Neuronal stem cell (in vitro differentiated cells): ENCODE results near the gene PEX16.
A peak's percentile ranks its signal among the peaks of the same experiment; 100 is the strongest.
"Not testable (repeated sequence)": the region's sequence is repeated elsewhere in the genome, so short reads cannot be mapped to it uniquely, and the experiment has no call there.

Source experiments
- DNase-seq: peaks from one replicate; pipeline ENCODE4 v3.0.0-alpha.2; 2013; ENCODE audit warnings: low spot score
- H2AFZ ChIP-seq: one replicate; pipeline ENCODE4 v1.6.1; 2013; ENCODE audit warnings: mild to moderate bottlenecking, low read length, inconsistent platforms
- H2AK5ac ChIP-seq: 2 replicates; pipeline ENCODE4 v1.6.1; 2013; ENCODE audit warnings: low read depth, mild to moderate bottlenecking, inconsistent platforms, low read length, moderate library complexity, mixed read lengths
- H2BK120ac ChIP-seq: 2 replicates; pipeline ENCODE4 v1.6.1; 2013; ENCODE audit warnings: low read depth, mild to moderate bottlenecking, inconsistent platforms, low read length, moderate library complexity, mixed read lengths
- H2BK12ac ChIP-seq: one replicate; pipeline ENCODE4 v1.6.1; 2013; ENCODE audit warnings: low read length, inconsistent platforms
- H2BK15ac ChIP-seq: 2 replicates; pipeline ENCODE4 v1.6.1; 2013; ENCODE audit warnings: mild to moderate bottlenecking, low read length, inconsistent platforms, mixed read lengths
- H2BK5ac ChIP-seq: one replicate; pipeline ENCODE4 v1.6.1; 2013; ENCODE audit warnings: inconsistent platforms, mild to moderate bottlenecking, low read length, moderate library complexity
- H3K14ac ChIP-seq: one replicate; pipeline ENCODE4 v1.6.1; 2013; ENCODE audit warnings: low read length, inconsistent platforms
- H3K18ac ChIP-seq: 2 replicates; pipeline ENCODE4 v1.6.1; 2013; ENCODE audit warnings: low read length, inconsistent platforms
- H3K23ac ChIP-seq: 2 replicates; pipeline ENCODE4 v1.6.1; 2013; ENCODE audit warnings: low read depth, mild to moderate bottlenecking, mixed read lengths, low read length, inconsistent platforms; ENCODE audit not compliant: poor library complexity
- H3K27ac ChIP-seq: replicated peaks from 3 replicates; pipeline ENCODE4 v1.5.1; 2013; ENCODE audit warnings: low read length, inconsistent platforms
- H3K27me3 ChIP-seq, 3 experiments: 2 replicates each; pipeline ENCODE4 v1.6.1; 2013; ENCODE audit warnings: low read length in 3 of 3, mild to moderate bottlenecking in 2 of 3, inconsistent platforms in 1 of 3, low read depth in 1 of 3, mixed read lengths in 1 of 3, moderate library complexity in 1 of 3; ENCODE audit not compliant: control insufficient read depth in 3 of 3, insufficient read depth in 3 of 3
- H3K36me3 ChIP-seq, 2 donors: replicated peaks in 1 of 2; 2 replicates each; pipeline ENCODE4 v1.6.1; 2013; ENCODE audit warnings: low read length in 2 of 2; ENCODE audit not compliant: control insufficient read depth in 2 of 2, insufficient read depth in 2 of 2
- H3K4ac ChIP-seq: 2 replicates; pipeline ENCODE4 v1.6.1; 2013; ENCODE audit warnings: inconsistent platforms, mild to moderate bottlenecking, low read length, moderate library complexity
- H3K4me1 ChIP-seq, 2 donors: 1 replicate in 1 of 2; 2 replicates in 1 of 2; pipeline ENCODE4 v1.6.1; 2013; ENCODE audit warnings: low read length in 2 of 2, low read depth in 1 of 2; ENCODE audit not compliant: control insufficient read depth in 2 of 2, insufficient read depth in 1 of 2
- H3K4me2 ChIP-seq: one replicate; pipeline ENCODE4 v1.6.1; 2013; ENCODE audit warnings: mild to moderate bottlenecking, low read length, inconsistent platforms; ENCODE audit not compliant: insufficient read depth, poor library complexity, severe bottlenecking
- H3K4me3 ChIP-seq, 2 donors: 2 replicates each; pipeline ENCODE4 v1.5.1; 2013; ENCODE audit warnings: low read length in 2 of 2, mild to moderate bottlenecking in 2 of 2, inconsistent platforms in 1 of 2, moderate library complexity in 1 of 2
- H3K79me1 ChIP-seq: one replicate; pipeline ENCODE4 v1.6.1; 2013; ENCODE audit warnings: low read depth, mild to moderate bottlenecking, inconsistent platforms, low read length, moderate library complexity
- H3K9ac ChIP-seq: one replicate; pipeline ENCODE4 v1.6.1; 2013; ENCODE audit warnings: mild to moderate bottlenecking, low read depth, low read length, inconsistent platforms; ENCODE audit not compliant: poor library complexity
- H3K9me3 ChIP-seq, 2 donors: replicated peaks in 1 of 2; 2 replicates each; pipeline versions ENCODE3 to v1.6.1; 2013; ENCODE audit warnings: low read length in 2 of 2, mild to moderate bottlenecking in 2 of 2, inconsistent platforms in 1 of 2, low read depth in 1 of 2, mixed read lengths in 1 of 2, moderate library complexity in 1 of 2; ENCODE audit not compliant: control insufficient read depth in 2 of 2, insufficient read depth in 1 of 2
- H4K8ac ChIP-seq: one replicate; pipeline ENCODE4 v1.6.1; 2013; ENCODE audit warnings: low read depth, mild to moderate bottlenecking, inconsistent platforms, low read length, moderate library complexity
- H4K91ac ChIP-seq: one replicate; pipeline ENCODE4 v1.6.1; 2013; ENCODE audit warnings: low read length, low read depth, mild to moderate bottlenecking, inconsistent platforms; ENCODE audit not compliant: poor library complexity
- WGBS, 2 donors: extraction: QIAGEN DNeasy Blood & Tissue Kit; methylation state at CpG; one replicate each; pipeline ENCODE4 v1.1.7; 2013; ENCODE audit warnings: missing lambda C conversion rate in 2 of 2, mixed read lengths in 1 of 2; ENCODE audit not compliant: insufficient read length in 2 of 2, insufficient replicate concordance in 1 of 2; ENCODE audit errors: extremely low coverage in 2 of 2; 5-methylcytosine and 5-hydroxymethylcytosine counted together

The PEX16 gene

GRCh38 chr11:45900916-45901617, 16.6 kb downstream of the PEX16 start:
- peak overlapping the region; percentile 57 for H3K23ac ChIP-seq
- H3K4me3 ChIP-seq = peak overlapping the region; percentile 79 to 84
- H2BK12ac ChIP-seq = no peak overlapping the region
- H3K18ac ChIP-seq = peak overlapping the region; percentile 4
- peak overlapping the region; percentile 87 for H3K4me2 ChIP-seq
- peaks cover 3% of the 10 kb centered on the region for H3K79me1 ChIP-seq
- H3K4ac ChIP-seq = no peak overlapping the region
- peak overlapping the region; percentile 54 for H3K9ac ChIP-seq
- no peak overlapping the region for H4K91ac ChIP-seq
- no peak for DNase-seq
- no peak overlapping the region for H3K14ac ChIP-seq
- H2BK15ac ChIP-seq = peak overlapping the region; percentile 61
- H2BK5ac ChIP-seq = no peak overlapping the region
- H3K27me3 ChIP-seq = peaks cover 0 to 7% (median 0%) of the 10 kb centered on the region in 3 experiments
- no peak overlapping the region for H4K8ac ChIP-seq
- peak overlapping the region; percentile 93 for H2AFZ ChIP-seq
- no peaks in the 10 kb centered on the region for H3K9me3 ChIP-seq
- peak overlapping the region; percentile 9 for H2AK5ac ChIP-seq
- H3K36me3 ChIP-seq = peaks cover 15 to 32% of the 10 kb centered on the region in 2 donors
- no CpG with 5 or more reads among the region's 8 CpGs for WGBS, 2 donors
- H3K27ac ChIP-seq = no peak overlapping the region
- no peak overlapping the region for H2BK120ac ChIP-seq
- H3K4me1 ChIP-seq = peaks cover 25 to 41% of the 10 kb centered on the region in 2 donors

DNA sequence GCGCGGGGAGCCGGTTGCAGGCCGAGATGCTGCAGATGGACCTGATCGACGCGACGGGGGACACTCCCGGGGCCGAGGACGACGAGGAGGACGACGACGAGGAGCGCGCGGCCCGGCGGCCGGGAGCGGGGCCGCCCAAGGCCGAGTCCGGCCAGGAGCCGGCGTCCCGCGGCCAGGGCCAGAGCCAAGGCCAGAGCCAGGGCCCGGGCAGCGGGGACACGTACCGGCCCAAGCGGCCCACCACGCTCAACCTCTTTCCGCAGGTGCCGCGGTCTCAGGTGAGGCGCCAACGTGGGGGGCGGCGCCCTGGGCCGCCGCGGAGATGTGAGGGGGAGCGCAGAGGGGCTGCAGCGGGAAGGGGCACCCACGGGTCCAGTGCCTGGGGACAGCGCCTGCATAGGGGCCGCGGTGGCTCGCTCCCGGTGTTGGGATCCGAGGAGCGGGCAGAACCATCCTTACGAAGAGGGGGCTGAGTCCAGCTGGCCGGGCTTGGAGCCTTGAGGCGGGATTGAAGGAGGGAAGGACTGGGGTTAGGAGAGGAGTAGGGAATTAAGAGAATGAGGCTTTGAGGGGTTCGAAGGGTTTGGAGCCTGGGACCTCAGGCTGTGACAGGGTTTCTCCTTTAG, 17.4 kb downstream of the PEX16 start:
- Histone ChIP-seq H3K4me3 (peak overlapping the region; percentile 79 to 84), H2AK5ac (peak overlapping the region; percentile 14), H3K36me3 (peaks cover 15 to 31% of the 10 kb centered on the region in 2 donors), H2AFZ (peak overlapping the region; percentile 93), H3K23ac (peak overlapping the region; percentile 57), H3K4me2 (peak overlapping the region; percentile 87), H3K4me1 (peaks cover 29 to 43% of the 10 kb centered on the region in 2 donors), H3K18ac (peak overlapping the region; percentile 86), H3K14ac (peak overlapping the region; percentile 86), H2BK12ac (peak overlapping the region; percentile 46), H3K9ac (peak overlapping the region; percentile 85)
- H4K8ac ChIP-seq, H3K27me3 ChIP-seq, H2BK5ac ChIP-seq, H2BK15ac ChIP-seq, H3K4ac ChIP-seq, H3K27ac ChIP-seq, H2BK120ac ChIP-seq, H4K91ac ChIP-seq, H3K9me3 ChIP-seq, DNase-seq, H3K79me1 ChIP-seq: not testable (repeated sequence)
- no CpG with 5 or more reads among the region's 59 CpGs for WGBS, 2 donors

GRCh38 chr11:45899448-45900174, 18.1 kb downstream of the PEX16 start:
- Histone ChIP-seq H3K4me2 (peak overlapping the region; percentile 86), H2BK12ac (no peak overlapping the region), H3K23ac (peak overlapping the region; percentile 76), H4K8ac (no peak overlapping the region), H3K9me3 (peaks cover 0 to 1% of the 10 kb centered on the region in 2 donors), H3K4me1 (peaks cover 29 to 43% of the 10 kb centered on the region in 2 donors), H3K36me3 (peaks cover 14 to 24% of the 10 kb centered on the region in 2 donors), H3K4ac (no peak overlapping the region), H3K27ac (peak overlapping the region; percentile 89), H2BK5ac (peak overlapping the region; percentile 10), H3K27me3 (peaks cover 0 to 7% (median 4%) of the 10 kb centered on the region in 3 experiments), H2BK120ac (no peak overlapping the region), H3K18ac (peak overlapping the region; percentile 99), H2AFZ (peak overlapping the region; percentile 93), H3K79me1 (peaks cover 3% of the 10 kb centered on the region), H3K14ac (no peak overlapping the region), H2BK15ac (no peak overlapping the region), H3K9ac (peak overlapping the region; percentile 80), H2AK5ac (peak overlapping the region; percentile 78), H4K91ac (no peak overlapping the region), H3K4me3 (peak overlapping the region; percentile 77 to 79)
- WGBS, 2 donors = no CpG with 5 or more reads among the region's 62 CpGs
- peak; percentile 94 for DNase-seq
